GM19463 (cell line): ENCODE results near the gene MTUS2.

ENCODE experiments used
- ATAC-seq: cut with Tn5 transposase; IDR thresholded peaks from one replicate; pipeline ENCODE4 v1.9.1; 2021; ENCODE audit warnings: mild to moderate bottlenecking, moderate library complexity; ENCODE audit not compliant: unreplicated experiment

The MTUS2 gene

DNA sequence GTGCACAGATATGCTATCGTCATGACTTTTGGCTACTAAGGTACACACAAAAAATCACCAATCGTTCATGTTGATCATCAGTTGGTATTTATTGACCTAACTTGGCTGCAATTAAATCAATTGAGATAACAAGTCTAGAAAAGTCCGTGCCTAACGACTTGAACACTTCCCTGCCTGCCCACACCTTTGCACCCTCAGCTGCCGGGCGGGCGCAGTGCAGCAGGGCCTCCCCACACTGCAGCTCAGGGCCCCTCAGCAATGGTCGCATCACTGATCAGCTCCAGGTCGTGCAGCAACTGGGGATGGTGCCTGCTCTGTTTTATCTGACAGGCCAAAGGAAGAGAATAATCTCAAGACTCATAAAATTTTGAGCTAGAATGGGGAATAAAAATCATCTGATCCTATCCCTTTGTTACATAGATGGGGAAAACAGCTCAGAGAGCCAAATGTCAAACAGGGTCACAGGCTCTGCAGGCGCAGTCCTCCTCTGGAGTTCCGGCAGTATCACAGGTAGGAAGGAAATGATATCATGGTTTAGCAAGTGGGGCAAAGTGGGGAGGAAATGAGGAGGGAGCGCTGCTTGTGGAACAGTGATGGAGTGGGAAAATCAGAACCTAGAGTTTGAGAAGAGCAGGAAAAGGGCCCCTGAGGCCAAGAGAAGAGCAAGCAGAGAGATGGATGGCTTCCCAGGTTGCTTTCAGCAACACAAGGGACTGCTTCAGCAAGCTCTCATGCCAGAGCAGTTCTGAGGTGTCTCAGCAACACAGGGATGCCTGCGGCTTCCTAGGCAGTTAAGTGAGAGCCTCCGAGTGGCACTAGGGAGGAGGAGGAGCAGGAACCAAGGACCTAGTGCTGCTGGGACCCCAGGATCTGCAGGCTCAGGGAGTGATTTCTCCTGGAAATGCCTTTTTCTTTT lies 717.9 kb downstream of the MTUS2 start:
- no peak for ATAC-seq

DNA sequence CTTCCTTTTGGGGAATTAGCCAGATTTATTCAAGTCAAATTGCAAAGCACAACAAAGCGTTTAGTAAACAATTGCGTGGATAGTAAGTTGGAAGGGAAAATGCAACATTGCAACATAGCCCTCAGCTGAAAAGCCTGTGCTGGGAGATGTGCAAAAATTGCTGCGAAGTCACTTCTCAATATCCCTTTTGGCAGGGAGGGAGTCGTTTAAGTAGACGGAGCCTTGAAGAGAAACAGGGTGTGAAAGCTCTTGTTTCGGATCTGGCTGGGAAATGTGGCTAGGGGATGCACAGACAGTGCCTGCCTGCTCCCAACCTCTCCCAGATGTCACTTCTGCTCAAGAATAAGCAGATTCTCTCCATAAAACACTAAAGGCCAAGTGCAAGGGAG lies 718.5 kb downstream of the MTUS2 start:
- ATAC-seq = no peak

DNA sequence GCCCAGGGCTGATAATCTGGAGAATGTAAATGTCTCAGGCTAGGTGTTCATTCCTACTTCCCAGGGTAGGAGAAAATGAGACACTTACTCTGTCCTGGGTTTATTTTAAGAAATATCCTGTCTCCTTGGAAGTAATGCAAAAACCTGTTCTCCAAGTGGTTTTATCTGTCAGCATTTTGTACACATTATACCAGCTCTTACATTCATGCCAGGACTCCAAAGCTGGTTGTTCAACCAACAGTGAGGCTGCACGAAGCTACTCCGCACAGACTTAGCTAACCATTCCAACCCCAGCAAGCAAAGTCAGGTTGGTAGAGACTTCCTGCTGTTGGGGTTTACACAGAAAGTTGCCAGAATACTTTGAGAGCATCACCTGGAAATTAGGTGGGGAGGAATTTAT lies 719.7 kb downstream of the MTUS2 start:
- ATAC-seq = no peak

DNA sequence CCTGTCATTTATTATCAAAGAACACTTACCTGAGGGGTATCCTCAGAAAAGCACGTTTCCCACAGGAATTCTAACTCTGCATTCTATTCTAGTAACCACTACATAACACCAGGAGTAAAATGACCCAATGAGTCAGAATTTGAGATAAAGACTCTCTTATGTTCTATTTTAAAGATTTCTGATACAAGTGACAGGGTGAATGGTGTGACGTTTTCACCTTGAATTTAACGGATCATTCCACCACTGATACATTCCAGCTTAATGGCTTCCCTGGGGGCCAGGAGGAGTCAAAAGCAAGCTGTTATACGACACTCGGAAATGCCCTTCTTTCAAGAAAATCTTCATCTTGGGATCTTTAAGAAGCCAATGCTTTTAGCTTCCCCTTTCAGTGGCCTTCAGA lies 720.2 kb downstream of the MTUS2 start:
- ATAC-seq = no peak

DNA sequence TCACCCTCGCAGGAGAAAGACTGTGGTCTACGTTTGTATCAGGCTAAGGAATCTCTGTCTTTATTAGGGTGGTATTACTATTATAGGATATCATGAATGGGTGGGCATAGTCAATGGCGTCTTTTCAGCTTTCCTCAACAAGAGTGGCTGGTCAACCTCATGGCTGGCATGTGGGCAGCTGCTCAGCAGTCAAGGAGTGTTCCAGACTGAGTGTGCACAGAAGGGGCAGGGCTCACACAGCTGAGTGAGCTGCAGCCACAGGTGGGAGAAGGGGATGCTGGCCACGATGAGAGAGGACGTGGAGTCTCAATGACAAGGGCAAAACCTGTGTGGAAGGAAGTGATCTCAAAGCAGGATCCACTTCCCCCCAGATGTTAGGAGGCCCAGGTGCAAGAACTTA lies 720.7 kb downstream of the MTUS2 start:
- no peak for ATAC-seq

DNA sequence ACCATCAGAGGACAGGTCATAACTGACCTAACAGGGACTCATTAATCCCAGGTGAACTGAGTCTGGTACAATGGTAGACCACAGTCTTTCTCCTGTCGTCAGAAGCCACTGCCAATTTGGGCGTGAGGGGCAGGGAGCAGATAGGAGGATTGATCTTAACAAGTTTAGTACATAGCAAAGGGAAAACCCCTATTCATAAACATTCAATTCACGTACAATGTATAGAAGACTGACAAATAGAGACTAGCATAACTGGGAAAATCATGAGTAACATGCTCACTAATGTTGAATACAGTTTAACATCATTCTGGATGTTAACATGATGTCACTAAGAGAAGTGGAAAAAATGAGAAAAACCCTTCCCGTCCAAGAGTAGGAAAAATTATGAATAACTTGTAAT lies 721.3 kb downstream of the MTUS2 start:
- ATAC-seq = no peak

DNA sequence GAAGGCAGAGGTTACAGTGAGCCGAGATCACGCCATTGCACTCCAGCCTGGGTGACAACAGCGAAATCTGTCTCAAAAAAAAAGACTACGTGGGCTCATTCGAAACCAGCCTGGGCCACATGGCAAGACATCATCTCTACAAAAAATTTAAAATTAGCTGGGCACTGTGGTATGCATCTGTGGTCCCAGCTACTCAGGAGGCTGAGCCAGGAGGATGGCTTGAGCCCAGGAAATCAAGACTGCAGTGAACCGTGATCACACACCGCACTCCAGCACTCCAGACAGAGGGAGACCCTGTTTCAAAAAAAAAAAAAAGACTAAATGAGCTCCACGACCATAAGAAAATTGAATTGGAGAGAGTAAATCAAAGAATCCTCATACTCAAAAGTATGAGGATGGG lies 722.2 kb downstream of the MTUS2 start:
- no peak for ATAC-seq

DNA sequence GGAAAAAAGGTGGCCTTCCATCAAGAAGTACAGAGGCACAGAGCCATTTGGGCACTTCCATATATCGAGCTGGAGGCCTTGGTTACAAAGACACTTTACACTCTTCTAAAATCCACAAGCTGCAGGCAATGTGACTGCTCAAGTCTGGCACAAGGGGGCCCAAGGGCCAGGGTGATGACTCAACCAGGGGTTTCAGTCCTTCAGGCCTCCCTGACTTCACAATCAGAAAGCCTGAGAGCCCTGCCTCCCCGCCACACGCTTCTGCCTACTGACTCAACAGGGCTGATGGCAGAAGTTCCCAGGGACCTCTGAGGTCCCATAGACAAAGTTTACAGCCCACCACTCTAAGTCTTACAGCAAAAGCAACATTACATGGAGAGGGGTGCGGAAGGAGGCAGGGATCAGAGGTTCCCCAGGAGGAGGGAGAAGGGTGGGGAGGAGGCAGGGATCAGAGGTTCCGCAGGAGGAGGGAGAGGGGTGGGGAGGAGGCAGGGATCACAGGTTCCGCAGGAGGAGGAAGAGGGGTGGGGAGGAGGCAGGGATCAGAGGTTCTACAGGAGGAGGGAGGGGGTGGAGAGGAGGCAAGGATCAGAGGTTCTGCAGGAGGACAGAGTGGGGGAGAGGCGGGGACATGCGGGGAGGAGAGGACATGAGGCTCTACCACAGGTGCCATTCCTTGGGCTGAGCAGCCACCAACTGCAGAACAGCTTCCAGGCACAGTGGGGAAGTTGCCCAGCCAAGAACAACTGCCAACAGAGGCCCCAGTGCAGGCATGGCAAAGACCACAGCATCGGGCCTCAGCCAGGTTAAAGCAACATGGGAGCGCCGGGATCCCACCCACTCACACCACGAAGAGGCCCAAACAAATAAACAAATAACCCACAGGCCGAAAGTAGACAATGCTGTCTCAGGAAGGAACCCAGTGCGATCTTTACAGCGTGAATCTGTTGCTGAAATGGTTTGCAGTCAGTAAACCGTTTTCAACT lies 723.4 kb downstream of the MTUS2 start:
- peak; percentile 99 for ATAC-seq

DNA sequence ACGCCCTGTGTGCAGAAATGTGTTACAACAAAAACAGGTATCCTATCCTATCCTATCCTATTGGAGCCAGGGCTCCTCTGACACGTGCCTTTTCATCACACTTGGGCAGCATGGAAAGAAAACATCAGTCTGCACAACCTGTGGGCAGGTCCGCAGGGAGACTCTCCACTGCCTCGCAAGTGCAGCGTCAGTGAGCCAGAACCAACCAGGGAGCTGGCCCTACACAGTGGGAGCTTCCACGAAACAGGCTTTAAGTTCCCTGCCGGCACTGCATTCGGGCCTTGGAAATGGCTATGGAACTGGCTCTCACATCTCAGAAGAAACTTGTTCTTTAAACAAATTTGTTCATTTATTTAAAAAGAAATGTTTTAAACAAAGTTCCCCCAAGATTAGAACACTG lies 725.8 kb downstream of the MTUS2 start:
- ATAC-seq = no peak

DNA sequence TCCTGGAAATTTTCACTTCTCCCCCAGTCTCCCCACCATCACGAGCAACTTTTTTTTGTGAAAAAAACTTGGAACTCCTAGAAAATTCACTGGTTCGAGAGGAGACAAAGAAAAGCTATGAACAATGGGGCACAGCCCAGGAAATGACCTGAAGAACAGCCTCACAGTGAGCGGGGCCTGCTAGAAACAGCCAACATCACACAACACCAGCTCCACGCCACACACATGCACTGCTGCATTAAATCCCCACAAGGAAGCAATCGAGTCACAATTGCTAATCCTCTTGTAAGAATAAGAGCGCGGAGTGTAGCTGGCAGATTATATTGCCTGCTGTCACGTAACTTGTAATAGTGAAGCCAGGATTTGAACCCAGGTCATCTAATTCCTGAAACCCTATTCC lies 726.5 kb downstream of the MTUS2 start:
- ATAC-seq = no peak

DNA sequence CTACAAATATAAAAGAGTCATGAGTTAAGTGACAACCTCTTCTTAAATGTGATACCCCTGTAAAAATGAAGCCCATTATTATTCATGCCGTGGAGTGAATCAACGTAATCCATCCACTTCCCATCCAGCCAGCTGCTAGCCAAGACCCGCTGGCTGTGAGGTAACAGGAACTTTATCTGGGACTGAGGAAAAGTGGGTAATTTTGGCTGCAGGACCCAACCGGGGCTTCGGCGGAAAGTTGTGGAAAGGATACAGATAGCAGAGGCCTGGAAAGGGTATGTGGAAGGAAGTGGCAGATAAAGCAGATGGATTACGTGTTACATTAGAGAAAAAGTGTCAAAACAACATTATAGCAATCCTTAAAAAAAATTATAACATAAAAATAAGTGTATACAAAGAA lies 727.0 kb downstream of the MTUS2 start:
- ATAC-seq = no peak

DNA sequence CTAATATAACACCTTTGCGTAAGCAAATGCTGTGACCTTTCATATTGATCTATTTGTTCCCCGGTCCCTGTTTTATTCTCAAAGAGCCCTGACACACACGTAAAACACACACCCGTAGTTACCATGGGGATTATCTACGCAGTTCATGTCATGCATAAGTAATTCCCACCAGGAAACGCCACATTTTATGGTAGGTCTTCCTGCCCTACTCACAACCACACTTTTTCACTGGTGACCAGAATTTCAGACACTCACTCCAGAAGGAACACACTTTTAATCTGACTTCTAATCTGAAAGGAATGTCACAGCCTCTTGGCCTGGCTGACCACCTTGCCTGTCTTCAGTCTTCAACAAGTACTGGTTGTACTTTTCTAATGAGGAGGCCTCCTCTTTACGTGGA lies 728.6 kb downstream of the MTUS2 start:
- ATAC-seq = no peak

DNA sequence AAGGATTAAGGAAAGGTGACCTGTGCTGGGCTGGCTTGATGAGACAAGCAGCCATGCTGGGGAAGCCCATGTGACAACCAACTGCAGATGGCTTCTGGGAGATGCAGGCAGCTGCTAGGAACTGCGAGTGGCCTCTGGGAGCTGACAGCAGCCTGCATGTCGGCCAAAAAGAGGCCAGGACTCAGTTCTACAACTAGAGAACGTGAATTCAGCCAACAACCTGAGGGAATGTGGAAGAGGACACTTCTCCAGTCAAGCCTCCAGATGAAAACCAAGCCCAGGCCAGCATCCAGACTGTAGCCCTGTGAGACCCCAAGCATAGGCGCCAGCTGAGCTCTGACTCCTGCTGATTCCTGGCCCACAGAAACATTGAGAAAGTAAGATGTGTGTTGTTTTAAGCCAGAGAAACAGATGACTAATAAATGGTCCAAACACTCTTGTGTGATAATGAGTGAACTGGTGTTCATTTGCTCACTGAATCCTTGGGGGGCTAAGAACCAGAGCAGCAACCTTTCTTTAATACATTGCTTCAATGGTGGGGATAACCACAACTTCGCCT lies 730.4 kb downstream of the MTUS2 start:
- no peak for ATAC-seq

DNA sequence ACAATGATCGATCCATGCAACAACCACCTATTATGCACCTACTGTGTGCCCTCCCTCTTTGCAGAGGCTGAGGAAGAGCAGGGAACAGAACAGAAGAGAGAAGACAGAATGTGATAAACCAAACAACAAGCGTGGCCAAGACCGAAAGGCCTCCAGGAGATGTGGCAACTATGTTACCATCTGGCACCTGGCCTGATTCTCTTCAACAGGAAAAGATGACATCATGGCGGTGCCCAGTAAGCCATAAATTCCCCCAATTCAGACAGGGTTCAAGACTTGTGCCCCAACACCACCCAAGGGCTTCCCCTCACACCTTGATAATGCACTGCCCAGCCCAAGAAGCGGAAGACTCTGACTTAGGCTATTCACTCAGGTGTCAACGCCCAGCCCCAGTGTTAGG lies 731.1 kb downstream of the MTUS2 start:
- ATAC-seq = no peak
